Activated CD8-positive, alpha-beta T cell treated with anti-CD3 and anti-CD28 coated beads, Interleukin-2, amount 10 ng/mL, durations not matched to agents 7 days and 5 days (primary cell): ENCODE results near the gene SIAH2. TPM values are rescaled to one million over a fixed set of nuclear protein-coding genes. Genes with fewer than 3 reads are reported as not detected.
A peak's percentile ranks its signal among the peaks of the same experiment; 100 is the strongest.

Experiments used
- ATAC-seq: fragments of 150-1000 bp; cut with Tn5 transposase; one replicate; pipeline ENCODE4 v1.10.0; 2021; ENCODE audit warnings: moderate library complexity
- CTCF ChIA-PET: fragments of 350-600 bp; sonication (Branson Sonifier 250); formaldehyde crosslinking; loops from one replicate; lab custom pipeline; 2021; ENCODE audit warnings: antibody characterized with exemption; lab: Charles Lee
- POLR2A ChIA-PET: fragments of 350-600 bp; sonication (Branson Sonifier 250); formaldehyde crosslinking; loops from one replicate; lab custom pipeline; 2021; ENCODE audit warnings: antibody characterized with exemption; lab: Charles Lee
- DNase-seq: peaks from one replicate; pipeline ENCODE4 v3.0.0-alpha.2; 2020
- H3K27ac Mint-ChIP-seq: one replicate; pipeline ENCODE4 v1.8.0; 2021; ENCODE audit warnings: mild to moderate bottlenecking, mixed read lengths
- H3K27me3 Mint-ChIP-seq: one replicate; pipeline ENCODE4 v1.8.0; 2021; ENCODE audit warnings: low read depth, mixed read lengths
- H3K36me3 Mint-ChIP-seq: one replicate; pipeline ENCODE4 v1.8.0; 2021; ENCODE audit warnings: low read depth, mixed read lengths
- H3K4me1 Mint-ChIP-seq: one replicate; pipeline ENCODE4 v1.8.0; 2021; ENCODE audit warnings: low read depth, mixed read lengths
- H3K4me3 Mint-ChIP-seq: one replicate; pipeline ENCODE4 v1.8.0; 2021; ENCODE audit warnings: mild to moderate bottlenecking, mixed read lengths
- H3K9me3 Mint-ChIP-seq: one replicate; pipeline ENCODE4 v1.8.0; 2022; ENCODE audit warnings: mixed read lengths; ENCODE audit not compliant: insufficient read depth
- total RNA-seq, 2 experiments: library from RNA; stranded (reverse); gene quantifications; one replicate each; pipeline ENCODE4 v1.2.3, GENCODE V29; 2021

SIAH2 gene
- total RNA-seq, 2 experiments from 2014 or later: 31.5 to 32.3 TPM

DNA sequence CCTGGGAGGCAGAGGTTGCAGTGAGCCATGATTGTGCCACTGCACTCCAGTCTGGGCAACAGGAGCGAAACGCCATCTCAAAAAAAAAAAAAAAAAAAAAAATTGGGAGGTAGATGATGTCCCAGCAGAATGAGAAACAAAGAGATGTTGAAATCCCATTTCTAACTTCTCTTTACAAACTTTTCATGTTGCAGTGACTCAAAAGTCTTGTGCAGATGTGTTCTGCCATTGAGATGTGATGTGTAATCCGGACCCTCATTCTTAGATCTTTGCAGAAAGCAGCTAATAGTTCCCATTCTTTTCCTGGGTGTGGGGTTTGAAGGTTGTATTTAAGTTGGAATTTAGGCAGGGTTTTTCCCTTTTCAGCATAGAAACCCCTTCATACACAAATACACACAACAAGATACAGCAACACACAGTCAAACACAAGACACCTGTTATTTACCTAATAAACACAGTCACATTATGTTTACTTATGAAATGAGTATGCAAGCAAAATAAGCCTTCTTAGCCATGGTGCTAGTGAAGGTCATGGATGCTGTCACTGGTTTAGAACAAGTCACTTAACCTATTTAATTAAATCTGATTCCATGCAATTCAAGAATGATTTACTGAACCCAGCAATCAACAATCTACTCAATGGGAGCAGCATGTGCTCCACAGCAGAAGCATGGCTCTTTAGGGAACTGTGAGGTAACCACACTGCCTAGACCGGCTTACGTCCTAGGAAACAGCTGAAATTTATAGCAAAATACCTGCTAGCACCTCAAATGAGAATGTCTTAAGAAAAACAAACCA is 14.9 kb downstream of the SIAH2 start:
- ChIA-PET POLR2A (interaction anchor here (7.1 kb wide), 1 partner anchor 15 kb away, joined by 61 read pairs; the partner anchor contains the start of gene SIAH2), CTCF (interaction anchor here (1.2 to 1.7 kb wide), 3 partner anchors 10 to 12 kb away, joined by 3 to 5 read pairs (median 4); no protein-coding TSS in a partner anchor)
- peaks cover 53% of the 10 kb centered on the region for H3K36me3 Mint-ChIP-seq
- no peak overlapping the region for H3K27ac Mint-ChIP-seq
- DNase-seq: no peak
- no peak for ATAC-seq
- H3K4me1 Mint-ChIP-seq: peaks cover 62% of the 10 kb centered on the region
- H3K4me3 Mint-ChIP-seq: no peak overlapping the region
- no peaks in the 10 kb centered on the region for H3K9me3 Mint-ChIP-seq
- no peaks in the 10 kb centered on the region for H3K27me3 Mint-ChIP-seq

DNA sequence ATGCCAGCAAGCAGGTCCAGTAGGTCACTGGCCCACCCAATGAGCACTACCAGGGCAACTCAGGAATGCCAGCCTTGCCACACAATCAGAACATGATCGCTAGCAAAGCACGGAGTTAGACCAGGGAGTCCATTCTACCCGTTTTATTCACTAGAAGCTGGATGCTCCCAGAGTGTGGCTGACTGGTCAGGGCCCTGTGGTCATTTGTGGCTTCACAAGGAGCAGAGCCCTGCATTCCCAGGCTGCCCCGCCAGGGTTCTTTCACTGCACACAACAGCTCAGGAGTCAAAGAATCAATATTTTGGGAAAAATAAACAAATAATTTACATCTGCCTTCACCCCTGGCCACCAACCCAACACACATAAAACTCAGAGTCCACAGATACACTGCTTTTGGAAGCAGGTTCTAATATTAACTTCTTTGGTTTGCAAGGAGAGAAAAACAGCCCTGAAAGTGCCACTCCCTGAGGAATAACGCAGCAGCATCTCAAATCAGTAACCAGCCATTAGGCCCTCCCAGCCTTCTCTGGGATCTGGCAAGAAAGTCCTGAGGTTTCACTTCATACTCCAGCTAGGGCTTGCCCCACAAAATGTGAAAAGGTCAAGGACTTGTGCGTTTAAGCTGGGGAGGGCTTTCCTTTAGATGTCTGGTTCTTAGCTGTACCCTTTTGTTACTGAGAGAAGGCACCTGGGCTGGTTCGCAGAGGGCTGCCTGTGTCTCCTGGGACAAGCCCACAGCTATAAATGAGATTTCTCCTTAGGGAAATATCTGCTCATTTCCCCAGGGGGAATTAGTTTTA is 16.0 kb downstream of the SIAH2 start:
- no peak overlapping the region for H3K4me3 Mint-ChIP-seq
- ATAC-seq (no peak), DNase-seq (no peak)
- peaks cover 55% of the 10 kb centered on the region for H3K4me1 Mint-ChIP-seq
- POLR2A ChIA-PET: interaction anchor here (7.1 kb wide), 1 partner anchor 16 kb away, joined by 61 read pairs; the partner anchor contains the start of gene SIAH2
- H3K27ac Mint-ChIP-seq: peak overlapping the region; percentile 30
- CTCF ChIA-PET: interaction anchor here (0.6 to 1.7 kb wide), 4 partner anchors 9 to 398 kb away, joined by 3 to 5 read pairs (median 4); no protein-coding TSS in a partner anchor
- H3K9me3 Mint-ChIP-seq: no peaks in the 10 kb centered on the region
- H3K27me3 Mint-ChIP-seq: no peaks in the 10 kb centered on the region
- H3K36me3 Mint-ChIP-seq: peaks cover 53% of the 10 kb centered on the region

DNA sequence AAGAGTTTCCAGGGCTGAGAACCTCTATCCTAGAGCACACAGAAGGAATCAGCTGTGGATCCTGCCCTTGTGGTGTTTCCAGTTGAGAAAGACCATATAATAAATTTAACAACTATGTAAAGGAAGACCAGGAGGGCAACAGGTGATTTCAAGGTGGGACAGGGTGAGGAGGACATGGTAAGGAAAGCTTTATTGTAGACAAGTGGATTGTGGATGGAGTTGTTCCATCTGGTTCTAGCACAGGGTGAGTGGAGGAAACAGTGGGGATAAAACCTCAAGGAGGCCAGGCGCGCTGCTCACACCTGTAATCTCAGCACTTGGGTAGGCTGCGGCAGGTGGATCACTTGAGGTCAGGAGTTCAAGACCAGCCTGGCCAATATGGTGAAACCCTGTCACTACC is 17.1 kb downstream of the SIAH2 start:
- DNase-seq (no peak), ATAC-seq (no peak)
- H3K27ac Mint-ChIP-seq: peak overlapping the region; percentile 20
- H3K4me3 Mint-ChIP-seq: no peak overlapping the region
- no peaks in the 10 kb centered on the region for H3K9me3 Mint-ChIP-seq
- H3K4me1 Mint-ChIP-seq: peaks cover 51% of the 10 kb centered on the region
- ChIA-PET POLR2A (interaction anchor here (7.1 kb wide), 1 partner anchor 17 kb away, joined by 61 read pairs; the partner anchor contains the start of gene SIAH2), CTCF (interaction anchor here (0.9 kb wide), 1 partner anchor 18 kb away, joined by 3 read pairs; no protein-coding TSS in a partner anchor)
- H3K36me3 Mint-ChIP-seq: peaks cover 55% of the 10 kb centered on the region
- H3K27me3 Mint-ChIP-seq: no peaks in the 10 kb centered on the region

DNA sequence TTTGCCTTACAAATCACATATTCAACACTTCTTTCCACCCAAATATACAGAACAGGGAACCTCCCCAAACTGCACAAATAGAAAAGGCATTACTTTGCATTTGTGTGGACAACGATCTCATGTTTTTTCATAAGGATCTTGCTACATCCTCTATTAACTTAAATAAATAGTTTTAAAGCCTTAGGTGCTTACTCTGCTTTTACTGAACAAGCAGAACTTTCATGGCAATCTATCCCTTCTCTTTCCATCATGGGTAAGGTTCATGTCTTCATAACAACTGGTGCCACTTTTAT is 18.1 kb downstream of the SIAH2 start:
- POLR2A ChIA-PET: interaction anchor here (7.1 kb wide), 1 partner anchor 18 kb away, joined by 61 read pairs; the partner anchor contains the start of gene SIAH2
- peaks cover 53% of the 10 kb centered on the region for H3K36me3 Mint-ChIP-seq

DNA sequence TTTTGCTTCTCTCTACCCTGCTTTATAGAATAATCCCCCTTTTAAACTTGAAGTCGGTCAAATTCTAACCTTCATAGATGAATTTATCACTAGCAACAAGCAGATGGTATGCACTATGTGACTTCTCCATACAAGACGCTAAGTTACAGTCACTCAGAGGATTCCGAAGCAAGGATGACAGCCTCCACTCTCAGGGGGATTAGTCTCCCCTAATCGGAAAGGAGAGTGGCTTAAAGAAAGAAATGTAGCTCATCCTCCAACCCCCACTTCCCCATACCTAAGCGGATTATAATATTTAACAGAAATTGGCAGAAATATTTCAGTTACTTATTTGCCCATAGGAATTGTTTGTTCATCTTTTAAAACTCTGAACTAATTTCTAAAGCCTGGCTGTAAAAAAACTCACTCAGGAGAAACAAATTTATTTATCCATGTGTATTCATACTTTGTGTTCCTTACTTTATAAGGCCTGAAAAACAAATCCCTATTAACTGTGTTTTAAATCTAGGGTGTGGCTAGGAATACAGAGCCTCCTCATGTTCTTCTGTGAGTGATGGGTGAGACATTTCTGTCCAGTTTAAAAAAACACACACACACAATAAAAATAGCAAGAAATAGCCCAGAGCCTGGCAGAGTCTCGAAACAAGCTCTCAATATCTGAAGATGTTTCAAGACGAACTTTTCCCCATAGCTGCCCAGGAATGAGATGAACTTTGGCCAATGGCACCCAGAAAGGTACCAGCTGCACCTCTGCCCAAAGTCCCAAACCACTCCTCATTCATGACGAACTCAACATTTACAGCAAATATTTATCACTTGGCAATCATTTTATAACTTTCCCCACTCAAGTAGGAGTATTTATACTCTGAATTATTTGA is 18.7 kb downstream of the SIAH2 start:
- Mint-ChIP-seq H3K36me3 (peaks cover 51% of the 10 kb centered on the region), H3K9me3 (no peaks in the 10 kb centered on the region), H3K4me1 (peaks cover 57% of the 10 kb centered on the region), H3K27me3 (no peaks in the 10 kb centered on the region), H3K27ac (peak overlapping the region; percentile 54), H3K4me3 (no peak overlapping the region)
- CTCF ChIA-PET: interaction anchor here (1.0 kb wide), 1 partner anchor 43 kb away, joined by 3 read pairs; no protein-coding TSS in a partner anchor
- ATAC-seq (no peak), DNase-seq (no peak)
- POLR2A ChIA-PET: interaction anchor here (1.1 to 7.1 kb wide), 3 partner anchors 17 to 23 kb away, joined by 3 to 61 read pairs (median 3); partner anchors contain the start of gene SIAH2

More for the DNA sequence above, 18.1 kb downstream of the SIAH2 start:
- H3K27me3 Mint-ChIP-seq: no peaks in the 10 kb centered on the region
- H3K27ac Mint-ChIP-seq: peak overlapping the region; percentile 25
- DNase-seq (no peak), ATAC-seq (no peak)
- CTCF ChIA-PET: interaction anchor here (1.0 kb wide), 1 partner anchor 43 kb away, joined by 3 read pairs; no protein-coding TSS in a partner anchor
- H3K9me3 Mint-ChIP-seq: no peaks in the 10 kb centered on the region
- H3K4me1 Mint-ChIP-seq: peaks cover 54% of the 10 kb centered on the region
- H3K4me3 Mint-ChIP-seq: no peak overlapping the region

DNA sequence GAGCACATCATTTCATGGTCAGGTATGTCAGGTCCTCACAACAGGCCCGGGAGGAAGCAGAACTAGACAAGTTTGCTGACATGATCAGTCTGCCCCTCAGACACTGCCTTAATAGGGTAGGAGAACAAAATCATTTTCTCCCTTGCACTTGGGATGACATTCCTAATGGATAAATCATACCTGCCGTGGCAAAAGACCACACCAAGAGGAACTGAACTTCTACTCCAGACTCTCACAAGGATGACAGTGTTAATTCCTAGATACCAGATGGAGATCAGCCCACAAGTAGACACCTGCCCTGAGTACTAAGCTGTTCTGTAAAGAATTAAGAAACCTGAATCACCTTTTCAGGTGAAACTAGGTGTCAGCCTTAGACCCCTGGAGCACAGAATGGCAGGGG is 19.5 kb downstream of the SIAH2 start:
- no peaks in the 10 kb centered on the region for H3K9me3 Mint-ChIP-seq
- H3K27ac Mint-ChIP-seq: peak overlapping the region; percentile 35
- H3K4me1 Mint-ChIP-seq: peaks cover 59% of the 10 kb centered on the region
- H3K4me3 Mint-ChIP-seq: no peak overlapping the region
- ChIA-PET CTCF (interaction anchor here (0.7 kb wide), 1 partner anchor 10 kb away, joined by 3 read pairs; no protein-coding TSS in a partner anchor), POLR2A (interaction anchor here (1.1 to 7.1 kb wide), 3 partner anchors 16 to 22 kb away, joined by 3 to 61 read pairs (median 3); partner anchors contain the start of gene SIAH2)
- no peaks in the 10 kb centered on the region for H3K27me3 Mint-ChIP-seq
- peaks cover 46% of the 10 kb centered on the region for H3K36me3 Mint-ChIP-seq
- DNase-seq: no peak
- ATAC-seq: no peak

DNA sequence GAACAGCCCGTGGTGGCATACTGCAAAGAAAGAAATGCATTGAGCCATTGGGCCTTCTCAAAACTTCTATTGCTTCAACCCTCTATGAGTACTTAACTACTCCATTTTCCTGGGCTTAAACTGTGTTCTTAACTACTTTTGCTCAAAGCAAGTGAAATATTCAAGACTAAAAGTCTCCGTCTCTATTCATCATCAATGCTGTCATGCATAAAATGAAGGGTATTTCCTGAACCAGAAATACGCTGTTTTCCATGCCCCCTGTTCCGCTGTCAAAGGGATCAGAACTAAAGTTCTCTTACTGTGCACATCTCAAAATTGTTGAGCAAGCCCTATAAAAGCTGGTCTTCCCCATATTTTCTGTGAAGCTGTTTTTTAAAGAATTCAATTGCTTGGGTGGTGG is 20.3 kb downstream of the SIAH2 start:
- peaks cover 40% of the 10 kb centered on the region for H3K36me3 Mint-ChIP-seq
- ChIA-PET CTCF (interaction anchor here (0.7 to 1.0 kb wide), 2 partner anchors 11 to 18 kb away, joined by 3 read pairs; no protein-coding TSS in a partner anchor), POLR2A (interaction anchor here (1.1 to 7.1 kb wide), 2 partner anchors 20 to 21 kb away, joined by 3 to 61 read pairs; partner anchors contain the start of gene SIAH2)
- H3K4me3 Mint-ChIP-seq: no peak overlapping the region
- peaks cover 63% of the 10 kb centered on the region for H3K4me1 Mint-ChIP-seq
- no peak for DNase-seq
- no peaks in the 10 kb centered on the region for H3K9me3 Mint-ChIP-seq
- no peak overlapping the region for H3K27ac Mint-ChIP-seq
- ATAC-seq: no peak
- H3K27me3 Mint-ChIP-seq: no peaks in the 10 kb centered on the region

DNA sequence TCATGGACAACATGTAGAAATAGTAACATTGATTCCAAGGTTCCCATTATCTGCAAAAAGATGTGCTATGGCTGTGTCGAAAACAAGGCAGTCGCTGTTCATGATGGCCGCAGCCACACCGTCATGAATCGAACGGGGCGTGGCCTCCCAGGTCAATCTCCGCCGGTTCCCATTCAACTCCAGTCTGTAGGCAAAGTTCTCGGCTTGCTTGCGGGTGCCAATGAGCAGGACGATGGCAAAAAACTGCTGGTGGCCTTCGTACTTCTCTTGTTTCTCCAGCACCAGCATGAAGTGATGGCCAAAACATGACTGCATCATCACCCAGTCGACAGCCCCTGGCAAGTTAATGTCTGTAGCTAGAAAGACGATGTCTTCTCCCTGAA is 20.8 kb downstream of the SIAH2 start:
- ChIA-PET CTCF (no interaction called here), POLR2A (interaction anchor here (7.1 kb wide), 1 partner anchor 21 kb away, joined by 61 read pairs; the partner anchor contains the start of gene SIAH2)
- H3K4me1 Mint-ChIP-seq: peaks cover 59% of the 10 kb centered on the region
- ATAC-seq (no peak), DNase-seq (no peak)
- H3K27ac Mint-ChIP-seq: no peak overlapping the region
- no peaks in the 10 kb centered on the region for H3K27me3 Mint-ChIP-seq
- peaks cover 36% of the 10 kb centered on the region for H3K36me3 Mint-ChIP-seq
- no peak overlapping the region for H3K4me3 Mint-ChIP-seq
- no peaks in the 10 kb centered on the region for H3K9me3 Mint-ChIP-seq

DNA sequence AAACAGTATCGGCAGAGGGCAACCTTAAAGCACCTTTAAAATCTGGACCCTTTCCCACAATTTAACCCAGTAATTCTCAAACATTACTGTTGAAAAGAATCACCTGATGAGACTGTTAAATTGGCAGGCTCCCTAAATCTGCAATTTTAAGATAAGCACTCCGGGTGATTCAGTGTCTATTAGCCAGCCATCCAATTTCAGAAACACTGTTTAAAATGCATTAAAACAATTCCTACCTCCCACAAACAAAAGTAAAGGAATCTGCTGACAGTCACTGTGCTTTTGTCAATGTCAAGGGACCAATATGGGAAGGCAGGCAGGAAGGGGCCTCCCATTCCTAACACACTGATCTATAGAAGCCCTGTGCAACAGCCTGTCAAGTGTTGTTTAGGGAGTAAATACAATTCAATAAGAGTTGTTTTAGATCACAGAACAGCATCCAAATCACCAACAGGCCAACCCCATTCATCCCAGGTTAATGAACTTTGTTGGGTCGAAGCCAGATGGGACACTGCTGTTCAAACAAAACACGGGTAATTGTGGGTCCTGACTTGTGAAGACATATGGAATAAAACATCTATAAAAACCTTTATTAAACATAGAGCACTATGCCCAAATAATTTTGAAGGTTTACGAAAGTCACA is 21.4 kb downstream of the SIAH2 start:
- H3K36me3 Mint-ChIP-seq: peaks cover 31% of the 10 kb centered on the region
- no peak overlapping the region for H3K4me3 Mint-ChIP-seq
- ATAC-seq (no peak), DNase-seq (no peak)
- H3K9me3 Mint-ChIP-seq: no peaks in the 10 kb centered on the region
- peaks cover 58% of the 10 kb centered on the region for H3K4me1 Mint-ChIP-seq
- no peaks in the 10 kb centered on the region for H3K27me3 Mint-ChIP-seq
- POLR2A ChIA-PET: interaction anchor here (2.2 to 7.1 kb wide), 2 partner anchors 21 kb away, joined by 12 to 61 read pairs; partner anchors contain the start of gene SIAH2
- H3K27ac Mint-ChIP-seq: no peak overlapping the region
- CTCF ChIA-PET: no interaction called here
